GM12878 (cell line): ENCODE data around the gene FNDC4. TPM values are rescaled to one million over a fixed set of nuclear protein-coding genes. Genes with fewer than 3 reads are reported as not detected.

ENCODE experiments used
- ATAC-seq: fragments of 200-7000 bp; cut with Tn5 transposase; 3 replicates; pipeline ENCODE4 v1.9.1; 2020; ENCODE audit warnings: mild to moderate bottlenecking, moderate library complexity
- BruUV-seq: library from RNA; stranded (reverse); fragments of 400-500 nt; replicated peaks from 2 replicates; lab custom pipeline; 2021; lab: Mats Ljungman, UMichigan
- CTCF ChIA-PET: fragments of 300-600 bp; sonication (Branson Sonifier 250); formaldehyde crosslinking; extraction: SDS; loops from one replicate; lab custom pipeline; 2021; ENCODE audit warnings: inconsistent platforms; lab: Yijun Ruan, JAX
- POLR2A ChIA-PET: fragments of 350-600 bp; formaldehyde crosslinking; extraction: SDS; loops from one replicate; lab custom pipeline; 2021; ENCODE audit warnings: inconsistent platforms; lab: Charles Lee
- RAD21 ChIA-PET: fragments of 300-600 bp; sonication (Branson Sonifier 250); formaldehyde crosslinking; loops from one replicate; lab custom pipeline; 2023; ENCODE audit warnings: antibody characterized with exemption; ENCODE audit not compliant: unreplicated experiment; lab: Charles Lee
- SMC1A ChIA-PET: fragments of 300-600 bp; sonication (Branson Sonifier 250); formaldehyde crosslinking; loops from one replicate; lab custom pipeline; 2023; ENCODE audit not compliant: unreplicated experiment, uncharacterized antibody; lab: Charles Lee
- DNase-seq: peaks from one replicate; pipeline ENCODE4 v3.0.0-alpha.2; 2011; ENCODE audit warnings: low read depth, low spot score
- FAIRE-seq: peaks from 3 replicates; lab custom pipeline; 2011; peaks lifted over from hg19 to GRCh38; lab: Jason Lieb, UNC
- H2AFZ ChIP-seq: 2 replicates; pipeline ENCODE4 v1.6.0; 2011; ENCODE audit warnings: low read depth, low read length, control low read depth; ENCODE audit not compliant: control insufficient read depth
- H3K27ac ChIP-seq: 2 replicates; pipeline ENCODE4 v1.5.1; 2011; ENCODE audit warnings: control low read depth; ENCODE audit not compliant: control insufficient read depth, insufficient read depth
- H3K27me3 ChIP-seq, 2 experiments: replicated peaks in 1 of 2; 2 replicates each; pipeline versions ENCODE4 v1.6.0 to v1.6.1; 2011; ENCODE audit warnings: low read length in 1 of 2; ENCODE audit not compliant: control insufficient read depth in 2 of 2, insufficient read depth in 2 of 2
- H3K36me3 ChIP-seq, 2 experiments: 2 replicates each; pipeline ENCODE4 v1.5.1; 2011; ENCODE audit warnings: low read length in 1 of 2; ENCODE audit not compliant: control insufficient read depth in 2 of 2, insufficient read depth in 2 of 2
- H3K4me1 ChIP-seq: 2 replicates; pipeline ENCODE4 v1.6.1; 2011; ENCODE audit warnings: mild to moderate bottlenecking, low read length, moderate library complexity, mixed read lengths; ENCODE audit not compliant: control insufficient read depth, insufficient read depth
- H3K4me2 ChIP-seq: 2 replicates; pipeline ENCODE4 v1.6.0; 2011; ENCODE audit warnings: control low read depth; ENCODE audit not compliant: control insufficient read depth, insufficient read depth
- H3K4me3 ChIP-seq: fragments of 200-600 bp; sonication (generic); 2 replicates; pipeline ENCODE4 v1.5.1; 2016
- H3K79me2 ChIP-seq: 2 replicates; pipeline ENCODE4 v1.6.0; 2011; ENCODE audit warnings: low read length; ENCODE audit not compliant: control insufficient read depth, insufficient read depth
- H3K9ac ChIP-seq: 2 replicates; pipeline ENCODE4 v1.8.0; 2011; ENCODE audit warnings: low read length, control low read depth, mixed read lengths; ENCODE audit not compliant: control insufficient read depth, insufficient read depth
- H3K9me3 ChIP-seq: replicated peaks from 3 replicates; pipeline ENCODE4 v1.5.1; 2011; ENCODE audit warnings: mild to moderate bottlenecking, low read length; ENCODE audit not compliant: control insufficient read depth, insufficient read depth
- H4K20me1 ChIP-seq: 2 replicates; pipeline ENCODE4 v1.6.0; 2011; ENCODE audit not compliant: control insufficient read depth, insufficient read depth
- ASH2L ChIP-seq: fragments of 300-600, 200-600 bp; sonication (generic); IDR thresholded peaks from 2 replicates; pipeline ENCODE4 v1.6.1; 2017; ENCODE audit warnings: low read depth, mild to moderate bottlenecking, borderline replicate concordance
- BHLHE40 ChIP-seq, 2 experiments: fragments of 450-650 bp in 1 of 2; IDR thresholded peaks; 2 replicates each; pipeline ENCODE4 v1.6.1; 2011 to 2017; ENCODE audit warnings: low read depth in 2 of 2, borderline replicate concordance in 1 of 2, improper control_type of control experiment in 1 of 2, low read length in 1 of 2, mild to moderate bottlenecking in 1 of 2
- CHD1 ChIP-seq: IDR thresholded peaks from 2 replicates; pipeline ENCODE4 v1.6.1; 2012; ENCODE audit warnings: low read depth, low read length, improper control_type of control experiment
- EED ChIP-seq: sonication (generic); IDR thresholded peaks from 2 replicates; pipeline ENCODE4 v1.6.1; 2016; ENCODE audit warnings: antibody characterized with exemption, low read depth
- KDM1A ChIP-seq: fragments of 200-600 bp; sonication (generic); IDR thresholded peaks from 2 replicates; pipeline ENCODE4 v1.6.1; 2016; ENCODE audit warnings: borderline replicate concordance
- KLF5 ChIP-seq: fragments of 450-650 bp; IDR thresholded peaks from 2 replicates; pipeline ENCODE4 v1.6.1; 2014; ENCODE audit warnings: mild to moderate bottlenecking; ENCODE audit not compliant: partially characterized antibody
- NFYB ChIP-seq: IDR thresholded peaks from 2 replicates; pipeline ENCODE4 v1.6.1; 2011; ENCODE audit warnings: low read depth, mild to moderate bottlenecking, low read length, improper control_type of control experiment, moderate library complexity; ENCODE audit not compliant: insufficient read depth
- SMAD1 ChIP-seq: fragments of 450-650 bp; IDR thresholded peaks from 2 replicates; pipeline ENCODE4 v1.6.1; 2018; ENCODE audit warnings: mild to moderate bottlenecking, low read depth; ENCODE audit not compliant: partially characterized antibody
- SP1 ChIP-seq: IDR thresholded peaks from one replicate; pipeline ENCODE4 v1.6.1; 2011; ENCODE audit warnings: low read depth, low read length
- TCF3 ChIP-seq: IDR thresholded peaks from 2 replicates; pipeline ENCODE4 v1.6.1; 2012; ENCODE audit warnings: low read depth, mild to moderate bottlenecking, low read length, borderline replicate concordance; ENCODE audit not compliant: insufficient read depth
- TCF7 ChIP-seq: IDR thresholded peaks from 2 replicates; pipeline ENCODE4 v1.6.1; 2014; ENCODE audit warnings: antibody characterized with exemption, borderline replicate concordance
- YBX1 ChIP-seq: fragments of 450-650 bp; IDR thresholded peaks from 2 replicates; pipeline ENCODE4 v1.6.1; 2016; ENCODE audit warnings: antibody characterized with exemption
- WGBS: methylation state at CpG from one replicate; pipeline ENCODE4 v1.1.6; 2016; ENCODE audit warnings: low lambda C conversion rate; ENCODE audit not compliant: insufficient replicate concordance, insufficient coverage; ENCODE audit errors: missing lambda C conversion rate; 5-methylcytosine and 5-hydroxymethylcytosine counted together
- in situ Hi-C: fragments of 300-500 bp; cut with MboI; formaldehyde crosslinking; loops from 9 replicates; pipeline ENCODE4 v1.14.3; 2018; ENCODE audit warnings: mixed read lengths
- intact Hi-C: fragments of 100-400 bp; cut with micrococcal nuclease; formaldehyde crosslinking; loops from one replicate; pipeline ENCODE4 v1.14.2; 2022; ENCODE audit not compliant: unreplicated experiment
- polyA plus RNA-seq, 11 experiments: library from polyadenylated mRNA; depleted of rRNA in 4 of 11; unstranded in 6 of 11; stranded (reverse) in 5 of 11; fragments of >200 nt; fragmentation: Nextera tagmentation in 4 of 11; fragmentation: Illumina TruSeq in 1 of 11; extraction: Ambion mirVana in 4 of 11; extraction: Trizol in 1 of 11; gene quantifications; 1 replicate in 1 of 11; 2 replicates in 10 of 11; pipeline versions ENCODE4 v1.2.1 to v1.2.3, GENCODE V29; 2011 to 2016; ENCODE audit warnings: inconsistent platforms in 2 of 11, missing spikeins in 2 of 11, low read depth in 1 of 11
- total RNA-seq, 4 experiments: library from RNA; depleted of rRNA in 3 of 4; stranded (reverse); fragments of >200 nt in 3 of 4; fragmentation: Illumina TruSeq in 1 of 4; extraction: Trizol in 1 of 4; gene quantifications; 2 replicates each; pipeline versions ENCODE4 v1.2.1 to v1.2.3, GENCODE V29; 2013 to 2021
- TF ChIP-seq, protein P1 (sequence below): fragments of 450-650 bp; formaldehyde crosslinking; IDR thresholded peaks from 2 replicates; pipeline ENCODE4 v1.4.0; 2020; ENCODE audit warnings: mild to moderate bottlenecking, moderate library complexity
- TF ChIP-seq, protein P2 (sequence below): IDR thresholded peaks from 2 replicates; pipeline ENCODE4 v1.6.1; 2011; ENCODE audit warnings: low read depth, mild to moderate bottlenecking, low read length, moderate library complexity, borderline replicate concordance; ENCODE audit errors: extremely low read depth
- TF ChIP-seq, protein P3 (sequence below): fragments of 150-350 bp; IDR thresholded peaks from 2 replicates; pipeline ENCODE4 v1.6.1; 2016; ENCODE audit warnings: low read depth, low read length

FNDC4 gene
- total and polyA plus RNA-seq, 10 of the 15 experiments (the other 5 are each of a cell fraction or from before 2014, with no cell fraction given), result 0.21 TPM; not detected in 9

DNA sequence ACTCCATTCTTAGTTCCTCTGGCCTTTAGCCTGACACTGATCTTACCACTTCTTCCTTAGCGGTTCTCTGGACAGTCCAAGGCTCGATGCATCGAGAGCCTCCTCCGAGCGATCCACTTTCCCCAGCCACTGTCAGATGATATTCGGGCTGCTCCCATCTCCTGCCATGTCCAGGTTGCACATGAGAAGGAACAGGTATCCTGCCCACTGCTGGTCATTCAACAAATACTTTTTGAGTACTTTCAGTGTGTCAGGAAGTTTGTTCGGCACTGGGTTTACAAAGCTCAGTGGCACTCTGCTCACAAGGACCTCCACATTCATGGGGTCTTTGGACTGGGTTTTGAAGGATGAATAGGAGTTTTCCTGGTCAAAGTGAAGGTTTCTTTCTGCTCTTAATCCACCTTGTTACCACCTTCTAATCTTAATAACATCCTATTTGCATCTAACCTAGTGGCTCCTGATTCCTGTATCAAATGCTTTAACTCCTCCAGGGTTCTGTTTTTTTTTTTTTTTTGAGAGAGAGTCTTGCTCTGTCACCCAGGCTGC, 27.5 kb upstream of the FNDC4 start:
- ChIA-PET RAD21 (no interaction called here), SMC1A (no interaction called here), POLR2A (no interaction called here), CTCF (interaction anchor here (1.4 kb wide), 1 partner anchor 31 kb away, joined by 3 read pairs; no protein-coding TSS in a partner anchor)
- H3K4me3 ChIP-seq, result no peak overlapping the region
- no peaks in the 10 kb centered on the region for H4K20me1 ChIP-seq
- in situ Hi-C loops, result no loop called here
- 71% methylated on average over 7 of the region's 7 CpGs for WGBS
- intact Hi-C loops, result no loop called here
- no peak overlapping the region for H3K4me2 ChIP-seq
- BruUV-seq, result no TSS peak
- no peaks in the 10 kb centered on the region; a peak in 1 of 4 replicates for H3K27me3 ChIP-seq
- H3K79me2 ChIP-seq, result no peaks in the 10 kb centered on the region
- no peak for DNase-seq
- no peaks in the 10 kb centered on the region for H3K9me3 ChIP-seq
- H3K9ac ChIP-seq, result no peak overlapping the region
- no peak for FAIRE-seq
- H3K36me3 ChIP-seq, result no peaks in the 10 kb centered on the region
- H3K27ac ChIP-seq, result no peak overlapping the region
- ATAC-seq, result no peak
- H2AFZ ChIP-seq, result no peak overlapping the region
- no peaks in the 10 kb centered on the region for H3K4me1 ChIP-seq
- TF ChIP-seq, protein P1, sequence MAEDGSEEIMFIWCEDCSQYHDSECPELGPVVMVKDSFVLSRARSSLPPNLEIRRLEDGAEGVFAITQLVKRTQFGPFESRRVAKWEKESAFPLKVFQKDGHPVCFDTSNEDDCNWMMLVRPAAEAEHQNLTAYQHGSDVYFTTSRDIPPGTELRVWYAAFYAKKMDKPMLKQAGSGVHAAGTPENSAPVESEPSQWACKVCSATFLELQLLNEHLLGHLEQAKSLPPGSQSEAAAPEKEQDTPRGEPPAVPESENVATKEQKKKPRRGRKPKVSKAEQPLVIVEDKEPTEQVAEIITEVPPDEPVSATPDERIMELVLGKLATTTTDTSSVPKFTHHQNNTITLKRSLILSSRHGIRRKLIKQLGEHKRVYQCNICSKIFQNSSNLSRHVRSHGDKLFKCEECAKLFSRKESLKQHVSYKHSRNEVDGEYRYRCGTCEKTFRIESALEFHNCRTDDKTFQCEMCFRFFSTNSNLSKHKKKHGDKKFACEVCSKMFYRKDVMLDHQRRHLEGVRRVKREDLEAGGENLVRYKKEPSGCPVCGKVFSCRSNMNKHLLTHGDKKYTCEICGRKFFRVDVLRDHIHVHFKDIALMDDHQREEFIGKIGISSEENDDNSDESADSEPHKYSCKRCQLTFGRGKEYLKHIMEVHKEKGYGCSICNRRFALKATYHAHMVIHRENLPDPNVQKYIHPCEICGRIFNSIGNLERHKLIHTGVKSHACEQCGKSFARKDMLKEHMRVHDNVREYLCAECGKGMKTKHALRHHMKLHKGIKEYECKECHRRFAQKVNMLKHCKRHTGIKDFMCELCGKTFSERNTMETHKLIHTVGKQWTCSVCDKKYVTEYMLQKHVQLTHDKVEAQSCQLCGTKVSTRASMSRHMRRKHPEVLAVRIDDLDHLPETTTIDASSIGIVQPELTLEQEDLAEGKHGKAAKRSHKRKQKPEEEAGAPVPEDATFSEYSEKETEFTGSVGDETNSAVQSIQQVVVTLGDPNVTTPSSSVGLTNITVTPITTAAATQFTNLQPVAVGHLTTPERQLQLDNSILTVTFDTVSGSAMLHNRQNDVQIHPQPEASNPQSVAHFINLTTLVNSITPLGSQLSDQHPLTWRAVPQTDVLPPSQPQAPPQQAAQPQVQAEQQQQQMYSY (CRISPR knock-in tag), result no peak
- TF ChIP-seq KLF5 (no peak), TCF3 (no peak), SMAD1 (no peak), EED (no peak), SP1 (no peak), TCF7 (no peak), KDM1A (no peak), BHLHE40 (IDR thresholded peaks at IDR 0.05; ENCODE audit: borderline replicate concordance in 1 of 2, low read depth in 2 of 2, low read length in 1 of 2) (no peak), NFYB (no peak), YBX1 (no peak), CHD1 (no peak), ASH2L (no peak)
- TF ChIP-seq, protein P2, sequence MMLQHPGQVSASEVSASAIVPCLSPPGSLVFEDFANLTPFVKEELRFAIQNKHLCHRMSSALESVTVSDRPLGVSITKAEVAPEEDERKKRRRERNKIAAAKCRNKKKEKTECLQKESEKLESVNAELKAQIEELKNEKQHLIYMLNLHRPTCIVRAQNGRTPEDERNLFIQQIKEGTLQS, result no peak
- TF ChIP-seq, protein P3, sequence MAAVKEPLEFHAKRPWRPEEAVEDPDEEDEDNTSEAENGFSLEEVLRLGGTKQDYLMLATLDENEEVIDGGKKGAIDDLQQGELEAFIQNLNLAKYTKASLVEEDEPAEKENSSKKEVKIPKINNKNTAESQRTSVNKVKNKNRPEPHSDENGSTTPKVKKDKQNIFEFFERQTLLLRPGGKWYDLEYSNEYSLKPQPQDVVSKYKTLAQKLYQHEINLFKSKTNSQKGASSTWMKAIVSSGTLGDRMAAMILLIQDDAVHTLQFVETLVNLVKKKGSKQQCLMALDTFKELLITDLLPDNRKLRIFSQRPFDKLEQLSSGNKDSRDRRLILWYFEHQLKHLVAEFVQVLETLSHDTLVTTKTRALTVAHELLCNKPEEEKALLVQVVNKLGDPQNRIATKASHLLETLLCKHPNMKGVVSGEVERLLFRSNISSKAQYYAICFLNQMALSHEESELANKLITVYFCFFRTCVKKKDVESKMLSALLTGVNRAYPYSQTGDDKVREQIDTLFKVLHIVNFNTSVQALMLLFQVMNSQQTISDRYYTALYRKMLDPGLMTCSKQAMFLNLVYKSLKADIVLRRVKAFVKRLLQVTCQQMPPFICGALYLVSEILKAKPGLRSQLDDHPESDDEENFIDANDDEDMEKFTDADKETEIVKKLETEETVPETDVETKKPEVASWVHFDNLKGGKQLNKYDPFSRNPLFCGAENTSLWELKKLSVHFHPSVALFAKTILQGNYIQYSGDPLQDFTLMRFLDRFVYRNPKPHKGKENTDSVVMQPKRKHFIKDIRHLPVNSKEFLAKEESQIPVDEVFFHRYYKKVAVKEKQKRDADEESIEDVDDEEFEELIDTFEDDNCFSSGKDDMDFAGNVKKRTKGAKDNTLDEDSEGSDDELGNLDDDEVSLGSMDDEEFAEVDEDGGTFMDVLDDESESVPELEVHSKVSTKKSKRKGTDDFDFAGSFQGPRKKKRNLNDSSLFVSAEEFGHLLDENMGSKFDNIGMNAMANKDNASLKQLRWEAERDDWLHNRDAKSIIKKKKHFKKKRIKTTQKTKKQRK, result no peak
